SK-N-SH (cell line): ENCODE measurements around the gene DKK1. TPM values are rescaled to one million over a fixed set of nuclear protein-coding genes. Genes with fewer than 3 reads are reported as not detected.
"Not testable (repeated sequence)": the region's sequence is repeated elsewhere in the genome, so short reads cannot be mapped to it uniquely, and the experiment has no call there.

Source experiments
- CTCF ChIA-PET: fragments of 300-600, 350-600 bp; formaldehyde crosslinking; extraction: SDS; loops from one replicate; lab custom pipeline; 2021; lab: Yijun Ruan, JAX
- POLR2A ChIA-PET: fragments of 350-600 bp; sonication (Branson Sonifier 250); formaldehyde crosslinking; extraction: SDS; loops from one replicate; lab custom pipeline; 2020; ENCODE audit warnings: antibody characterized with exemption, inconsistent platforms; lab: Yijun Ruan, JAX
- DNase-seq: peaks from one replicate; pipeline ENCODE4 v3.0.0; 2012
- H2AFZ ChIP-seq: fragments of 200-600 bp; sonication (generic); 2 replicates; pipeline ENCODE4 v1.8.1; 2016; ENCODE audit warnings: antibody characterized with exemption, mild to moderate bottlenecking, low read depth
- H3F3A ChIP-seq: fragments of 200-600 bp; sonication (generic); replicated peaks from 2 replicates; pipeline ENCODE3; 2016; ENCODE audit warnings: antibody characterized with exemption, mild to moderate bottlenecking; ENCODE audit not compliant: insufficient read depth
- H3K27ac ChIP-seq, 2 experiments: fragments of 200-500 bp in 1 of 2; fragments of 200-600 bp in 1 of 2; sonication (Bioruptor generic) in 1 of 2; sonication (generic), shearing (Covaris generic) in 1 of 2; 2 replicates each; pipeline versions ENCODE4 v1.5.1 to v1.6.1; 2014 to 2016; ENCODE audit warnings: low read depth in 2 of 2, inconsistent platforms in 1 of 2, low read length in 1 of 2, mild to moderate bottlenecking in 1 of 2, mixed read lengths in 1 of 2
- H3K27me3 ChIP-seq: fragments of 200-600 bp; sonication (generic), shearing (Covaris generic); 2 replicates; pipeline ENCODE4 v1.6.1; 2016; ENCODE audit warnings: mixed run types; ENCODE audit not compliant: insufficient read depth
- H3K36me3 ChIP-seq, 2 experiments: fragments of 200-500 bp in 1 of 2; fragments of 200-600 bp in 1 of 2; sonication (Bioruptor generic) in 1 of 2; sonication (generic) in 1 of 2; replicated peaks in 1 of 2; 2 replicates each; pipeline versions ENCODE3 to v1.5.1; 2014 to 2016; ENCODE audit warnings: low read length in 1 of 2, mild to moderate bottlenecking in 1 of 2; ENCODE audit not compliant: insufficient read depth in 2 of 2, control insufficient read depth in 1 of 2
- H3K4me1 ChIP-seq, 2 experiments: fragments of 200-500 bp in 1 of 2; fragments of 200-600 bp in 1 of 2; sonication (Bioruptor generic) in 1 of 2; sonication (generic), shearing (Covaris generic) in 1 of 2; 2 replicates each; pipeline versions ENCODE4 v1.5.1 to v1.6.1; 2014 to 2016; ENCODE audit warnings: low read depth in 1 of 2, low read length in 1 of 2, mixed run types in 1 of 2; ENCODE audit not compliant: insufficient read depth in 2 of 2, control insufficient read depth in 1 of 2
- H3K4me2 ChIP-seq: fragments of 200-600 bp; sonication (generic), shearing (Covaris generic); 2 replicates; pipeline ENCODE4 v1.6.1; 2017; ENCODE audit warnings: mixed run types
- H3K4me3 ChIP-seq, 2 experiments: fragments of 200-500 bp in 1 of 2; fragments of 200-600 bp in 1 of 2; sonication (Bioruptor generic) in 1 of 2; sonication (generic), shearing (Covaris generic) in 1 of 2; 2 replicates each; pipeline versions ENCODE4 v1.5.1 to v1.8.1; 2014 to 2016; ENCODE audit warnings: low read depth in 2 of 2, inconsistent platforms in 1 of 2, low read length in 1 of 2, mild to moderate bottlenecking in 1 of 2, mixed read lengths in 1 of 2, moderate library complexity in 1 of 2
- H3K79me2 ChIP-seq: fragments of 200-600 bp; sonication (generic); 2 replicates; pipeline ENCODE4 v1.8.1; 2017; ENCODE audit warnings: mild to moderate bottlenecking; ENCODE audit not compliant: insufficient read depth
- H3K9ac ChIP-seq: fragments of 200-600 bp; sonication (generic); 2 replicates; pipeline ENCODE4 v1.6.1; 2017; ENCODE audit warnings: mixed run types
- H3K9me2 ChIP-seq: fragments of 200-600 bp; sonication (generic); 2 replicates; pipeline ENCODE4 v1.6.1; 2017; ENCODE audit warnings: mixed run types
- H3K9me3 ChIP-seq: fragments of 200-600 bp; sonication (generic); 2 replicates; pipeline ENCODE4 v1.6.1; 2017; ENCODE audit warnings: mixed run types, mild to moderate bottlenecking, moderate library complexity
- H4K20me1 ChIP-seq: fragments of 200-600 bp; sonication (generic); 2 replicates; pipeline ENCODE4 v1.6.1; 2017; ENCODE audit warnings: mild to moderate bottlenecking, mixed run types; ENCODE audit not compliant: insufficient read depth
- WGBS: methylation state at CpG from one replicate; pipeline ENCODE4 v1.1.6; 2017; ENCODE audit warnings: low lambda C conversion rate; 5-methylcytosine and 5-hydroxymethylcytosine counted together
- polyA plus RNA-seq, 3 experiments: library from polyadenylated mRNA; depleted of rRNA; stranded (reverse); fragments of >200 nt; gene quantifications; 2 replicates each; pipeline ENCODE4 v1.2.3, GENCODE V29; 2012

Gene DKK1
- polyA plus RNA-seq, 1 of the 3 experiments (the other 2 are of a cell fraction), result 225 TPM

- H4K20me1 ChIP-seq, H3K9ac ChIP-seq, H3K4me3 ChIP-seq, H2AFZ ChIP-seq, H3K4me1 ChIP-seq, H3K27me3 ChIP-seq, H3K36me3 ChIP-seq, H3K27ac ChIP-seq, H3K4me2 ChIP-seq, H3F3A ChIP-seq, H3K79me2 ChIP-seq, DNase-seq, H3K9me2 ChIP-seq, POLR2A ChIA-PET, H3K9me3 ChIP-seq, CTCF ChIA-PET: not testable (repeated sequence)
- 93% methylated on average over 4 of the region's 21 CpGs for WGBS
These were observed 51.7 kb downstream of the DKK1 start for GRCh38 chr10:52365547-52366432.
